ENCODE data around the gene CD82.
"Not testable (repeated sequence)": the region's sequence is repeated elsewhere in the genome, so short reads cannot be mapped to it uniquely, and the experiment has no call there.

The CD82 gene

DNA sequence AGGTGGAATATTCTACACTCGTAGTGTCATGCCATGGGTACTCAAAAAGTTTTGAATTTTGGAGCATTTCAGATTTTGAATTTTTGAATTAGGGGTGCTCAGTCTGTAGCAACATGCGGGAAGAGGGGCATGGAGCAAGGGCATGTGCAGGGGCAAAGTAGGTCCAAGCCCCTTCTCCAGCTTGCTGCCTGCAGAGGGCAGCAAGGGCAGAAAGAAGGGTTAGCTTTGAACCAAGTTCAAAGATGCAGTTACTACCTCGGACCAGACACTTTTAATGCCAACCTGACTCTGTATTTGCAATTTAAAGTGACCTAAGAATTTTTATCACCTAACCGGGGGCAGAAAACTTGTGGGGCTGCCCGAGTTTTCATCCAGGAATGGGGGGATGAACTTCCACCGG lies 68.2 kb downstream of the CD82 start:
- DNase-seq (ENCODE audit: extremely low spot score), result peak; percentile 27
- peak; percentile 31 for TF ChIP-seq CTCF (IDR thresholded peaks at IDR 0.05; ENCODE audit: control extremely low read depth, extremely low read depth, low read depth, missing control alignments)
- CTCF ChIA-PET, result interaction anchor here (1.3 to 3.7 kb wide), 3 partner anchors 8 to 78 kb away, joined by 3 to 32 read pairs (median 15); no protein-coding TSS in a partner anchor
- POLR2A ChIA-PET, result no interaction called here

GRCh38 chr11:44634401-44635281 lies 69.2 kb downstream of the CD82 start:
- POLR2A ChIA-PET, result no interaction called here
- peak; percentile 15 for DNase-seq (ENCODE audit: extremely low spot score)
- CTCF ChIA-PET, result interaction anchor here (1.2 to 3.7 kb wide), 4 partner anchors 7 to 259 kb away, joined by 3 to 32 read pairs (median 9); no protein-coding TSS in a partner anchor
- no peak for TF ChIP-seq CTCF (IDR thresholded peaks at IDR 0.05; ENCODE audit: control extremely low read depth, extremely low read depth, low read depth, missing control alignments)

GRCh38 chr11:44637487-44637886 lies 72.0 kb downstream of the CD82 start:
- DNase-seq (ENCODE audit: extremely low spot score), result no peak
- POLR2A ChIA-PET, result no interaction called here
- no peak for TF ChIP-seq CTCF (IDR thresholded peaks at IDR 0.05; ENCODE audit: control extremely low read depth, extremely low read depth, low read depth, missing control alignments)
- CTCF ChIA-PET, result interaction anchor here (1.4 kb wide), 1 partner anchor 81 kb away, joined by 3 read pairs; no protein-coding TSS in a partner anchor

DNA sequence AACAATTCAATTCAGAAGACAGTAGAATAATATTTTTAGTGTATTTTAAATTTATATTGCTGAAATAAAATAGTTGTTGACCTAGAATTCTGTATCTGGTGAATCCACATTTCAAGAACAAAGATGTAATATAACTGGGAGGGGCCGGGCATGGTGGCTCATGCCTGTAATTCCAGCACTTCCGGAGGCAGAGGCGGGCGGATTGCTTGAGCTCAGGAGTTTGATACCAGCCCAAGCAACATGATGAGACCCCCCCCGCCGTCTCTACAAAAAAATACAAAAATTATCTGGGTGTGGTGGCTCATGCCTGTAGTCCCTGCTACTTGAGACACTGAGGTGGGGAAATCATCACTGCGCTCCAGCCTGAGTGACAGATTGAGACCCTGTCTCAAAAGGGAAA lies 72.6 kb downstream of the CD82 start:
- no peak for DNase-seq (ENCODE audit: extremely low spot score)
- no peak for TF ChIP-seq CTCF (IDR thresholded peaks at IDR 0.05; ENCODE audit: control extremely low read depth, extremely low read depth, low read depth, missing control alignments)
- ChIA-PET POLR2A (no interaction called here), CTCF (interaction anchor here (1.4 kb wide), 1 partner anchor 81 kb away, joined by 3 read pairs; no protein-coding TSS in a partner anchor)

- TF ChIP-seq CTCF (IDR thresholded peaks at IDR 0.05; ENCODE audit: control extremely low read depth, extremely low read depth, low read depth, missing control alignments), result no peak
- no peak for DNase-seq (ENCODE audit: extremely low spot score)
- ChIA-PET POLR2A (no interaction called here), CTCF (no interaction called here)
These were observed 77.8 kb downstream of the CD82 start for GRCh38 chr11:44643217-44643616.

- DNase-seq (ENCODE audit: extremely low spot score), result no peak
- ChIA-PET POLR2A (no interaction called here), CTCF (no interaction called here)
- no peak for TF ChIP-seq CTCF (IDR thresholded peaks at IDR 0.05; ENCODE audit: control extremely low read depth, extremely low read depth, low read depth, missing control alignments)
These were observed 80.4 kb downstream of the CD82 start for GRCh38 chr11:44645827-44646226.

DNA sequence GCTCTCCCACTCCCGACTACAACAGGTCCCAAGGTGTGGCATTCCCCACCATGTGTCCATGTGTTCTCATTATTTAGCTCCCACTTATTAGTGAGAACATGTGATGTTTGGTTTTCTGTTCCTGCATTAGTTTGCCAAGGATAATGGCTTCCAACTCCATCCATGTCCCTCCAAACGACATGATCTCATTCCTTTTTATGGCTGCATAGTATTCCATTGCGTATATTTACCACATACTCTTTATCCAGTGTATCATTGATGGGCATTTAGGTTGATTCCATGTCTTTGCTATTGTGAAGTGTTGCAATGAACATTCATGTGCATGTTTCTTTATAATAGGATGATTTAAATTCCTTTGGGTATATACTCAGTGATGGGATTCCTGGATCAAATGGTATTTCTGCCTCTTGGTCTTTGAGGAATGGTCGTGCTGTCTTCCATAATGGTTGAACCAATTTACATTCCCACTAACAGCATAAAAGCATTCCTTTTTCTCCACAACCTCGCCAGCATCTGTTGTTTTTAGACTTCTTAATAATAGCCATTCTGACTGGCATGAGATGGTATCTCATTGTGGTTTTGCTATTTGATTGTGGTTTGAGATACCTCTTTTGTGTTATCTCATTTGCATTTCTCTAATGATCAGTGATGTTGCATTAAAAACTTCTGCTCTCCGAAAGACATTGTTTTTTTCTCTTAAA lies 81.9 kb downstream of the CD82 start:
- POLR2A ChIA-PET; DNase-seq (ENCODE audit: extremely low spot score): not testable (repeated sequence)
- CTCF ChIA-PET, result interaction anchor here (1.0 kb wide), 1 partner anchor 11 kb away, joined by 3 read pairs; no protein-coding TSS in a partner anchor

Measured in GM10248 (cell line).